HEK293 (cell line): ENCODE measurements around the gene USP30.

Experiments used
- HOXC10 ChIP-seq: sonication (generic); formaldehyde crosslinking; IDR thresholded peaks from 2 replicates; pipeline ENCODE4 v1.8.1; 2023; ENCODE audit warnings: mild to moderate bottlenecking, missing genetic modification reagents
- KLF1 ChIP-seq: fragments of 450-650 bp; formaldehyde crosslinking; IDR thresholded peaks from 2 replicates; pipeline ENCODE4 v1.5.1; 2016; ENCODE audit warnings: missing biosample characterization, missing genetic modification characterization
- KLF10 ChIP-seq: fragments of 450-650 bp; IDR thresholded peaks from 2 replicates; pipeline ENCODE4 v1.5.1; 2018; ENCODE audit warnings: missing biosample characterization, mild to moderate bottlenecking, missing genetic modification characterization
- PRDM10 ChIP-seq: fragments of 450-650 bp; formaldehyde crosslinking; IDR thresholded peaks from 2 replicates; pipeline ENCODE4 v1.5.1; 2016; ENCODE audit warnings: missing biosample characterization, missing genetic modification characterization
- REPIN1 ChIP-seq: fragments of 450-650 bp; formaldehyde crosslinking; IDR thresholded peaks from 2 replicates; pipeline ENCODE4 v1.5.1; 2017; ENCODE audit warnings: missing biosample characterization, missing genetic modification characterization, low read depth
- SETDB1 ChIP-seq: IDR thresholded peaks from one replicate; pipeline ENCODE4 v1.6.1; 2017; ENCODE audit warnings: mild to moderate bottlenecking, low read length, moderate library complexity, mixed read lengths; ENCODE audit not compliant: insufficient read length
- WT1 ChIP-seq: fragments of 450-650 bp; formaldehyde crosslinking; IDR thresholded peaks from 2 replicates; pipeline ENCODE4 v1.5.1; 2016; ENCODE audit warnings: missing biosample characterization, missing genetic modification characterization
- YY1 ChIP-seq: fragments of 450-650 bp; formaldehyde crosslinking; IDR thresholded peaks from 2 replicates; pipeline ENCODE4 v1.5.1; 2018; ENCODE audit warnings: missing biosample characterization, missing genetic modification characterization
- ZBTB6 ChIP-seq: fragments of 450-650 bp; formaldehyde crosslinking; IDR thresholded peaks from 2 replicates; pipeline ENCODE4 v1.5.1; 2017; ENCODE audit warnings: missing biosample characterization, missing genetic modification characterization
- ZNF155 ChIP-seq: fragments of 450-650 bp; formaldehyde crosslinking; IDR thresholded peaks from 2 replicates; pipeline ENCODE4 v1.5.1; 2016; ENCODE audit warnings: missing biosample characterization, missing genetic modification characterization
- ZNF18 ChIP-seq: fragments of 450-650 bp; formaldehyde crosslinking; IDR thresholded peaks from 2 replicates; pipeline ENCODE4 v1.5.1; 2016; ENCODE audit warnings: missing biosample characterization, missing genetic modification characterization
- ZNF391 ChIP-seq: fragments of 450-650 bp; formaldehyde crosslinking; IDR thresholded peaks from 2 replicates; pipeline ENCODE4 v1.5.1; 2016; ENCODE audit warnings: low read depth, missing biosample characterization, missing genetic modification characterization, borderline replicate concordance
- ZNF449 ChIP-seq: fragments of 450-650 bp; formaldehyde crosslinking; IDR thresholded peaks from 2 replicates; pipeline ENCODE4 v1.5.1; 2017; ENCODE audit warnings: missing biosample characterization, mild to moderate bottlenecking, missing genetic modification characterization, moderate library complexity
- ZNF501 ChIP-seq: fragments of 450-650 bp; formaldehyde crosslinking; IDR thresholded peaks from 2 replicates; pipeline ENCODE4 v1.5.1; 2016; ENCODE audit warnings: missing biosample characterization, missing genetic modification characterization
- ZNF624 ChIP-seq: fragments of 450-650 bp; formaldehyde crosslinking; IDR thresholded peaks from 2 replicates; pipeline ENCODE4 v1.5.1; 2017; ENCODE audit warnings: missing biosample characterization, missing genetic modification characterization
- ZNF660 ChIP-seq: fragments of 450-650 bp; IDR thresholded peaks from 2 replicates; pipeline ENCODE4 v1.5.1; 2018; ENCODE audit warnings: missing biosample characterization, mild to moderate bottlenecking, missing genetic modification characterization
- ZNF768 ChIP-seq: fragments of 450-650 bp; formaldehyde crosslinking; IDR thresholded peaks from 2 replicates; pipeline ENCODE4 v1.5.1; 2018; ENCODE audit warnings: missing biosample characterization, mild to moderate bottlenecking, missing genetic modification characterization
- ZNF837 ChIP-seq: fragments of 450-650 bp; formaldehyde crosslinking; IDR thresholded peaks from 2 replicates; pipeline ENCODE4 v1.5.1; 2016; ENCODE audit warnings: missing biosample characterization, missing genetic modification characterization
- ZSCAN23 ChIP-seq: fragments of 450-650 bp; formaldehyde crosslinking; IDR thresholded peaks from 2 replicates; pipeline ENCODE4 v1.5.1; 2016; ENCODE audit warnings: missing biosample characterization, missing genetic modification characterization
- ZSCAN30 ChIP-seq: fragments of 450-650 bp; IDR thresholded peaks from 2 replicates; pipeline ENCODE4 v1.5.1; 2018; ENCODE audit warnings: missing biosample characterization, mild to moderate bottlenecking, missing genetic modification characterization, moderate library complexity
- TF ChIP-seq, protein P1 (sequence below): fragments of 450-650 bp; formaldehyde crosslinking; IDR thresholded peaks from 2 replicates; pipeline ENCODE4 v1.5.1; 2016; ENCODE audit warnings: missing biosample characterization, missing genetic modification characterization
- TF ChIP-seq, protein P2 (sequence below): fragments of 450-650 bp; formaldehyde crosslinking; optimal IDR thresholded peaks from 2 replicates; pipeline ENCODE3; 2016; ENCODE audit warnings: missing biosample characterization, mild to moderate bottlenecking, missing genetic modification characterization
- TF ChIP-seq, protein P3 (sequence below): fragments of 450-650 bp; formaldehyde crosslinking; IDR thresholded peaks from 2 replicates; pipeline ENCODE4 v1.5.1; 2016; ENCODE audit warnings: missing biosample characterization, missing genetic modification characterization

USP30 gene

DNA sequence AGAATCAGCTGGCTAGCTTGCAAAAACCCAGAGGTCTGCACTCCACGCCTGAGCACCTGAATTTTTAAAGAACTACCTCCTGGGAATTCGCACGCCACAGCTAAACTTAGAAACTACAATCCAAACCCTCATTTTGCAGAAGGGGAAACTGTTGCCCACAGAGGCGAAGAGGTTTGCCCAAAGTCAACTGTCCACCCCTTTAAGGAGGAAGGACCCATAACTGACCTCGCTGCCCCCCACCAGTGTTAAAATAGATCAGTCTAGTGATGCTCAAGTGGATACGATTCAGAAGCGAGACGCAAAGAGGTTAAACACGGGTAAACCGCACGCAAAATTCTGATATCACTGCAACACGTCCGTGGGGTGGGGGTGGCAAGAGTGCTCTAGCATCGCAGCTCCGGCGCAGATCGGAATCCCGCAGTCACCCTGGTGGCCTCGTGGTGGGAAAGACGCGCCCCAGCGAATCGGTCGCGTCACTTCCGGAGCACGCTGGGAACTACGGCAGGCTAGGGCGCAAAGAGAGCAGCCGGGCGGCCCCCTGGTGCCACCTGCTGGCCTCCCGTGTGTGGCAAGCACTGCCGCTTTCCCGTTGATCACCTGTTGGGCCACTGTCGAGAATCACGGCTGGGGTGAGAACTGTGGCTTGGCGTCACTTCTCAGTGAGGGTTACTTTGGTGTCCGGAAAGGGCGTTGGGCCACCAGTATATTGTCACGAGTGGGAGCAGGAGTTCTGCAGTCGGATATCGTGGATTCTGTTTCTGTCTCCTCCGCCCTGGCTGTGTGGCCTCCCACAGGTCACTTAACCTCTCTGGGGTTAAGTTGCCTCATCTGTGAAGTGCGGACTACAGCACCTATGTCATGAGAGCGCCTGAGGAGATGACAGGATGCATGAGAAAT, 40.9 kb downstream of the USP30 start, which contains the start of gene ALKBH2 (continued):
- TF ChIP-seq, protein P1, sequence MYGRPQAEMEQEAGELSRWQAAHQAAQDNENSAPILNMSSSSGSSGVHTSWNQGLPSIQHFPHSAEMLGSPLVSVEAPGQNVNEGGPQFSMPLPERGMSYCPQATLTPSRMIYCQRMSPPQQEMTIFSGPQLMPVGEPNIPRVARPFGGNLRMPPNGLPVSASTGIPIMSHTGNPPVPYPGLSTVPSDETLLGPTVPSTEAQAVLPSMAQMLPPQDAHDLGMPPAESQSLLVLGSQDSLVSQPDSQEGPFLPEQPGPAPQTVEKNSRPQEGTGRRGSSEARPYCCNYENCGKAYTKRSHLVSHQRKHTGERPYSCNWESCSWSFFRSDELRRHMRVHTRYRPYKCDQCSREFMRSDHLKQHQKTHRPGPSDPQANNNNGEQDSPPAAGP (tag by site-specific recombination): peak; percentile 86
- 0 out of 2 replicates have a peak, but pooled peaks have one; percentile 42 for TF ChIP-seq ZSCAN23
- no peak for TF ChIP-seq ZNF624
- TF ChIP-seq PRDM10: peak; percentile 73
- peak; percentile 58 for TF ChIP-seq SETDB1
- TF ChIP-seq ZNF18 (tag by site-specific recombination): peak; percentile 53
- peak; percentile 99 for TF ChIP-seq ZNF768 (tag by site-specific recombination)
- peak; percentile 99 for TF ChIP-seq ZBTB6
- TF ChIP-seq KLF1 (tag by site-specific recombination): peak; percentile 18
- no peak for TF ChIP-seq YY1 (tag by site-specific recombination)
- no peak for TF ChIP-seq ZNF155
- TF ChIP-seq ZSCAN30 (tag by site-specific recombination): peak; percentile 56; the same call in 1 of the 2 replicates
- peak; percentile 94 for TF ChIP-seq ZNF660 (tag by site-specific recombination)
- no peak for TF ChIP-seq REPIN1
- TF ChIP-seq ZNF837 (tag by site-specific recombination): no peak
- 0 out of 2 replicates have a peak, but pooled peaks have one; percentile 30 for TF ChIP-seq WT1
- TF ChIP-seq ZNF501 (tag by site-specific recombination): peak; percentile 93
- TF ChIP-seq, protein P2, sequence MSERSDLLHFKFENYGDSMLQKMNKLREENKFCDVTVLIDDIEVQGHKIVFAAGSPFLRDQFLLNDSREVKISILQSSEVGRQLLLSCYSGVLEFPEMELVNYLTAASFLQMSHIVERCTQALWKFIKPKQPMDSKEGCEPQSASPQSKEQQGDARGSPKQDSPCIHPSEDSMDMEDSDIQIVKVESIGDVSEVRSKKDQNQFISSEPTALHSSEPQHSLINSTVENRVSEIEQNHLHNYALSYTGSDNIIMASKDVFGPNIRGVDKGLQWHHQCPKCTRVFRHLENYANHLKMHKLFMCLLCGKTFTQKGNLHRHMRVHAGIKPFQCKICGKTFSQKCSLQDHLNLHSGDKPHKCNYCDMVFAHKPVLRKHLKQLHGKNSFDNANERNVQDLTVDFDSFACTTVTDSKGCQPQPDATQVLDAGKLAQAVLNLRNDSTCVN: peak; percentile 55
- TF ChIP-seq HOXC10: 0 out of 2 replicates have a peak, but pooled peaks have one; percentile 31
- 0 out of 2 replicates have a peak, but pooled peaks have one; percentile 16 for TF ChIP-seq KLF10 (tag by site-specific recombination)
- TF ChIP-seq, protein P3, sequence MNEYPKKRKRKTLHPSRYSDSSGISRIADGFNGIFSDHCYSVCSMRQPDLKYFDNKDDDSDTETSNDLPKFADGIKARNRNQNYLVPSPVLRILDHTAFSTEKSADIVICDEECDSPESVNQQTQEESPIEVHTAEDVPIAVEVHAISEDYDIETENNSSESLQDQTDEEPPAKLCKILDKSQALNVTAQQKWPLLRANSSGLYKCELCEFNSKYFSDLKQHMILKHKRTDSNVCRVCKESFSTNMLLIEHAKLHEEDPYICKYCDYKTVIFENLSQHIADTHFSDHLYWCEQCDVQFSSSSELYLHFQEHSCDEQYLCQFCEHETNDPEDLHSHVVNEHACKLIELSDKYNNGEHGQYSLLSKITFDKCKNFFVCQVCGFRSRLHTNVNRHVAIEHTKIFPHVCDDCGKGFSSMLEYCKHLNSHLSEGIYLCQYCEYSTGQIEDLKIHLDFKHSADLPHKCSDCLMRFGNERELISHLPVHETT (tag by site-specific recombination): peak; percentile 78
- TF ChIP-seq ZNF449 (tag by site-specific recombination): peak; percentile 54; the same call in 1 of the 2 replicates
- TF ChIP-seq ZNF391 (tag by site-specific recombination): peak; percentile 32; the same call in 1 of the 2 replicates
